ENCODE measurements around the gene APOL3. TPM values are rescaled to one million over a fixed set of nuclear protein-coding genes. Genes with fewer than 3 reads are reported as not detected.
"Not testable (repeated sequence)": the region's sequence is repeated elsewhere in the genome, so short reads cannot be mapped to it uniquely, and the experiment has no call there.

APOL3 gene
- total RNA-seq, 1 donor from 2014 or later, result 1.2 TPM

DNA sequence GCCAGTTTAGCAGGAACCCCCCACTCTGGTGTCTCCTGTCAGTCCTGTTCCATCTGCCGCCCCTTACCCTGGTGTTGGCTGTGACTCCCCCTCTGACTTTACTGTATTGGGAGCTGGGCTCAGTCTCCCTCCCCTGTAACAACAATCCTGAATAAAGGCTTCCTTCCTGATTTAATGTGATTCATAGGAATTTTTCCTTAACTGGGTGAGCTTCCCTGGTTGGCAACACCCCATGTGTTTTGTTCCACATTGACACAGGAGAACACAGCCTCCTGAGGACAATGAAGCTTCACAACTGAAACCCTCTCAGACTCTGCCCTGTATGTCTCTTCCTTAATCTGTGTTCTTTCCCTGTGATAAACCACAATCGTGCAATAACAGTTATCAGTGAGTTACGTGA lies 32.6 kb upstream of the APOL3 start:
- Mint-ChIP-seq H3K27ac (ENCODE audit: unreplicated experiment) (no peak overlapping the region), H3K9me3 (ENCODE audit: unreplicated experiment) (no peaks in the 10 kb centered on the region), H3K36me3 (ENCODE audit: low read depth, unreplicated experiment) (peaks cover 4% of the 10 kb centered on the region), H3K4me1 (ENCODE audit: unreplicated experiment) (peaks cover 48% of the 10 kb centered on the region), H3K27me3 (ENCODE audit: unreplicated experiment) (peaks cover 8% of the 10 kb centered on the region), H3K4me3 (ENCODE audit: unreplicated experiment) (no peak overlapping the region)
- TF ChIP-seq, protein P1, sequence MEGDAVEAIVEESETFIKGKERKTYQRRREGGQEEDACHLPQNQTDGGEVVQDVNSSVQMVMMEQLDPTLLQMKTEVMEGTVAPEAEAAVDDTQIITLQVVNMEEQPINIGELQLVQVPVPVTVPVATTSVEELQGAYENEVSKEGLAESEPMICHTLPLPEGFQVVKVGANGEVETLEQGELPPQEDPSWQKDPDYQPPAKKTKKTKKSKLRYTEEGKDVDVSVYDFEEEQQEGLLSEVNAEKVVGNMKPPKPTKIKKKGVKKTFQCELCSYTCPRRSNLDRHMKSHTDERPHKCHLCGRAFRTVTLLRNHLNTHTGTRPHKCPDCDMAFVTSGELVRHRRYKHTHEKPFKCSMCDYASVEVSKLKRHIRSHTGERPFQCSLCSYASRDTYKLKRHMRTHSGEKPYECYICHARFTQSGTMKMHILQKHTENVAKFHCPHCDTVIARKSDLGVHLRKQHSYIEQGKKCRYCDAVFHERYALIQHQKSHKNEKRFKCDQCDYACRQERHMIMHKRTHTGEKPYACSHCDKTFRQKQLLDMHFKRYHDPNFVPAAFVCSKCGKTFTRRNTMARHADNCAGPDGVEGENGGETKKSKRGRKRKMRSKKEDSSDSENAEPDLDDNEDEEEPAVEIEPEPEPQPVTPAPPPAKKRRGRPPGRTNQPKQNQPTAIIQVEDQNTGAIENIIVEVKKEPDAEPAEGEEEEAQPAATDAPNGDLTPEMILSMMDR (IDR thresholded peaks at IDR 0.05; ENCODE audit: unreplicated experiment), result no peak
- DNase-seq (ENCODE audit: low spot score), result no peak

DNA sequence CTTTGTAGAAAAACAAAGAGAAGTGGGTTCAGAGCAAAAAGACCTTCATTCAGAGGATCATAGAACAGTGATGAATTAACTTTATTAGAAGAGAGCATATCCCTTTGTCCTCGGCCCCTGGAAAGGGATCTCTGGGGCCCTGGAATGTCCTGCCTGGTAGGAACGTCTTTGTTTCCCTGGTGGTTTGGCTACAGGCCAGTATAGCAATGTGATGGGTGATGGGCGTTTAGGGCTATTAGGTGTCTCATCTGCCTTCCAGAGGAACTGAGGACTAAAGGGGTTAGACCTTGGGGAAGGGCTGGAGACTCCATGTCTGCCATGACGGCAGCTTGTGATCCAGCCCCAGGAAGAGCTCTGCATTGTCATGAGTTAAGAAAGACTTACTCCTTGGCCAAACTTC lies 32.0 kb upstream of the APOL3 start:
- no peak overlapping the region for H3K27ac Mint-ChIP-seq (ENCODE audit: unreplicated experiment)
- TF ChIP-seq, protein P1 (IDR thresholded peaks at IDR 0.05; ENCODE audit: unreplicated experiment), result no peak
- H3K36me3 Mint-ChIP-seq (ENCODE audit: low read depth, unreplicated experiment), result peaks cover 3% of the 10 kb centered on the region
- H3K27me3 Mint-ChIP-seq (ENCODE audit: unreplicated experiment), result peaks cover 8% of the 10 kb centered on the region
- H3K4me1 Mint-ChIP-seq (ENCODE audit: unreplicated experiment), result peaks cover 42% of the 10 kb centered on the region
- H3K9me3 Mint-ChIP-seq (ENCODE audit: unreplicated experiment), result no peaks in the 10 kb centered on the region
- DNase-seq (ENCODE audit: low spot score), result no peak
- H3K4me3 Mint-ChIP-seq (ENCODE audit: unreplicated experiment), result no peak overlapping the region

DNA sequence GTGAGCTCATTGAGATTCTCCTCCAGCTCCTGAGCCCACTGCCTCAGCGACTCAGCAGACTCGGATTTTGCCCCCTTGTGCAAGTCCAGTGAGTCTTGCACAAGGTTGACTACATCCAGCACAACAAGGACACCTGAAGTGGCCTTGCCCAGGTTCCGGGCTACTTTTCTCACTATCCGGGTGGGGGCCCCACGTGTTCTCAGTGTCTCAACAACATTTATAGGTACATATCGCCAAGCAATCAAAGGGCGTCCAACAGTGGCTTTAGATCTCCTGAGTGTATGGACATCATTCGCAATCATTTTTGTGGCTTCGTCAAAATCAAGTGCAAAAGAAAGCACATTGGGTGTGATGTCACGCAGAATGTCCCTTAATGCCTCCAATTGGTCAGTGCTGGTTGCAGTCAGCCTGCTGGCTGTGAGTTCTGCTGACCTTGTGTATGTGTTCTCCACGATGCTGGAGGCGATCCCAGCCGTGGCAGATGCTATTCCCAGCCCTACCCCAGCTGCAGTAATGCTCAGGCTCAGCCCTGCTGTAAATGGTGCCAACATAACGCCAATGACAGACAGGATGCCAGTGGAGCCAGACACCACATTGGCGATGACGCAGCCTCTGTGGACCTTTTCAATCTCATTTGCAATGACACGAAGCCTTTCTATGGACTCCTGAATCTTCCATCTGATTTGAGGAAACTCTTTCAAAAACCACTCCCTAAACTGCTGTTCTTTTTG lies 30.7 kb upstream of the APOL3 start:
- H3K4me1 Mint-ChIP-seq (ENCODE audit: unreplicated experiment), result peaks cover 29% of the 10 kb centered on the region
- DNase-seq (ENCODE audit: low spot score), result no peak
- no peak overlapping the region for H3K27ac Mint-ChIP-seq (ENCODE audit: unreplicated experiment)
- no peaks in the 10 kb centered on the region for H3K9me3 Mint-ChIP-seq (ENCODE audit: unreplicated experiment)
- H3K36me3 Mint-ChIP-seq (ENCODE audit: low read depth, unreplicated experiment), result peaks cover 3% of the 10 kb centered on the region
- peaks cover 8% of the 10 kb centered on the region for H3K27me3 Mint-ChIP-seq (ENCODE audit: unreplicated experiment)
- no peak overlapping the region for H3K4me3 Mint-ChIP-seq (ENCODE audit: unreplicated experiment)
- TF ChIP-seq, protein P1 (IDR thresholded peaks at IDR 0.05; ENCODE audit: unreplicated experiment), result no peak

DNA sequence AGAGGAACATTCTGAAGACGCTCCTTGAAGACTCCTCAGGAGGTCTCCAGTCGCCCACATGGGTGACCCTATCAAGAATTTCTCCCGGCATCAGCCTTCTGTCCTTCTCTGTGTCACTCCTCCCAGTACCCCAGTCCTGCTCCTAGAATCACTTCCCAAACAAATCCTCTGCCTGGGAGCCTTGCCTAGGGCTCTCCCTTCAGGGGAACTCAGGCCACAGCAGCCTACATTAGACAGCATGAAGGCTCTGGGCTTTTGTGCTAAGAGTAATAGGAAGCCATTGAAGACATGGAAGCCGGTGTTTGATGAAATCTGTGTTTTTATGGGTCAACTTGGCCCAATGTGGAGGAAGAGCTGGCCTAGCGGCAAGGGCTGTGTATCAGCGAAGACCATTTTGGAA lies 27.3 kb upstream of the APOL3 start:
- DNase-seq (ENCODE audit: low spot score), result not testable (repeated sequence)

DNA sequence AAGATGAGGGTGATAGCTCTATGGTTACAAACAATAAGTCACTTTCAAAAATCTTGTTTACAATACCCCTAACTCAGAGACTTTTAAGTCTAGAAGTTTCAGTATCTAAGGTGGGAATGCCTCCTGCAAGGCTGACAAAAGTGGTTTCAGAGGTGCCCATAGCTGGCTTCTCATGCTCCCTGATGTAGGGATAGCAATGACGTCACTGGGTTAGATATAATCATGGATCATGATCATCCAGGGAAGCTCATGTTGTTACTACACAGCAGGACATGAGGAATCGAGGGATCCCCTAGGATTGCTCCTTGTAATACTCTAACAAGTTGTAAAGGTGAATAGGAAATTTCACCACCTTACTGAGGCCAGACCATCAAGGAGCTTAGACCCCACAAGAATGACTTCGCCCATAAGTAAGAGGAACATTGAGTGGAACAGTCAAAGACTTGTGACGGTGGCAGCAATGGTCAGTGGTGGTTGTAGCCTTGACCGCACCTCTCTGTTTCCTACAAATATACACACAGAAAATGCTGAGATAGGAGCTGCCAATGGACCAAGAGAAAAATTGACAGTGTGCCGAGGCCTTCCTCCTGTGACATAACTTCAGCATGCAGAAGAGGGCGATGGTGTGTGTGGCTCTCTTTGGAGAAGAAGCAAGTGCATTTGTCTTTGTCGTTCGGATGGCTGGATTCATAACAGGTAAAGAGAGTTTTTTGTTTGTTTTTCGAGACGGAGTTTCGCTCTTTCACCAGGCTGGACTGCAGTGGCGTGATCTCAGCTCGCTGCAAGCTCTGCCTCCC lies 25.5 kb upstream of the APOL3 start:
- Mint-ChIP-seq H3K9me3 (ENCODE audit: unreplicated experiment) (no peaks in the 10 kb centered on the region), H3K4me3 (ENCODE audit: unreplicated experiment) (no peak overlapping the region), H3K27ac (ENCODE audit: unreplicated experiment) (peak overlapping the region; percentile 13), H3K27me3 (ENCODE audit: unreplicated experiment) (peaks cover 4% of the 10 kb centered on the region), H3K36me3 (ENCODE audit: low read depth, unreplicated experiment) (peaks cover 1% of the 10 kb centered on the region), H3K4me1 (ENCODE audit: unreplicated experiment) (peaks cover 7% of the 10 kb centered on the region)
- TF ChIP-seq, protein P1 (IDR thresholded peaks at IDR 0.05; ENCODE audit: unreplicated experiment), result no peak
- no peak for DNase-seq (ENCODE audit: low spot score)

More for the DNA sequence above, 27.3 kb upstream of the APOL3 start:
- H3K36me3 Mint-ChIP-seq (ENCODE audit: low read depth, unreplicated experiment); H3K27me3 Mint-ChIP-seq (ENCODE audit: unreplicated experiment); H3K4me3 Mint-ChIP-seq (ENCODE audit: unreplicated experiment); H3K4me1 Mint-ChIP-seq (ENCODE audit: unreplicated experiment); H3K9me3 Mint-ChIP-seq (ENCODE audit: unreplicated experiment); H3K27ac Mint-ChIP-seq (ENCODE audit: unreplicated experiment): not testable (repeated sequence)
